Measurements from ENCODE around the gene EXOC4. TPM values are rescaled to one million over a fixed set of nuclear protein-coding genes. Genes with fewer than 3 reads are reported as not detected.

Gene EXOC4
- total and polyA plus RNA-seq, 2 donors (not counting 1 experiment from before 2014, with no cell fraction given): 79.6 to 158 TPM

DNA sequence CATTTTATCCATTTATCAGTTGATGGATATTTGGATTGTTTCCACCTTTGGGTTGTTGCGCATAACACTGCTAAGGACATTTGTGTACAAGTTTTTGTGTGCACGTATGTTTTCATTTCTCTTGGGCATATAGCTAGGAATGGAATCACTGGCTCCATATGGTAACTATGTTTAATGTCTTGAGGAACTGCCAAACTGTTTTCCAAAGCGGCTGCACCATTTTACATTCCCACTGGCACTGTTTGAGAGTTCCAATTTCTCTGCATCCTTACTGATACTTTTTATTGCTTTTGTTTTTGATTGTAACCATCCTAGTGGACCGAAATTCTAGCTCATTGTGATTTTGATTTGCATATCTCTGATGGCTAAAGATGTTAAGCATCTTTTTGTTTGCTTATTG, 118.7 kb downstream of the EXOC4 start:
- H3K27me3 ChIP-seq (ENCODE audit: control insufficient read depth, insufficient read depth, low read length): no peaks in the 10 kb centered on the region
- no peaks in the 10 kb centered on the region for H3K36me3 ChIP-seq (ENCODE audit: control insufficient read depth, insufficient read depth, low read length)
- TF ChIP-seq CTCF (conservative IDR thresholded peaks at IDR 0.05 in 1 of 2, IDR thresholded peaks at IDR 0.05 in 1 of 2; ENCODE audit: low read depth in 1 of 2, low read length in 2 of 2): no peak
- no peak for TF ChIP-seq EZH2 (IDR thresholded peaks at IDR 0.05; ENCODE audit: low read length, missing control alignments)
- no peak overlapping the region for H3K9ac ChIP-seq (ENCODE audit: insufficient read depth, low read length)
- no peak overlapping the region for H3K4me2 ChIP-seq (ENCODE audit: extremely low read depth, insufficient read depth, low read length)
- no peaks in the 10 kb centered on the region for H3K9me3 ChIP-seq (ENCODE audit: control insufficient read depth, insufficient read depth, low read depth, low read length)
- H3K79me2 ChIP-seq (ENCODE audit: control insufficient read depth, insufficient read depth, low read length): no peaks in the 10 kb centered on the region
- no peak for DNase-seq (ENCODE audit: low read depth in 2 of 2)
- no peaks in the 10 kb centered on the region for H4K20me1 ChIP-seq (ENCODE audit: control insufficient read depth, extremely low read depth, insufficient read depth, low read length)
- no peak overlapping the region for H3K27ac ChIP-seq (ENCODE audit: insufficient read depth, low read length)
- no peak overlapping the region for H3K4me3 ChIP-seq (replicated peaks in 1 of 4; ENCODE audit: control extremely low read depth in 1 of 4, insufficient read depth in 1 of 4, low read depth in 3 of 4, low read length in 4 of 4)
- H2AFZ ChIP-seq (ENCODE audit: low read length): no peak overlapping the region
- peaks cover 2% of the 10 kb centered on the region for H3K4me1 ChIP-seq (ENCODE audit: control insufficient read depth, extremely low read depth, insufficient read depth, low read length)

GRCh38 chr7:133372337-133372736, 119.5 kb downstream of the EXOC4 start:
- Histone ChIP-seq H3K79me2 (ENCODE audit: control insufficient read depth, insufficient read depth, low read length) (no peaks in the 10 kb centered on the region), H3K4me3 (replicated peaks in 1 of 4; ENCODE audit: control extremely low read depth in 1 of 4, insufficient read depth in 1 of 4, low read depth in 3 of 4, low read length in 4 of 4) (no peak overlapping the region), H3K9me3 (ENCODE audit: control insufficient read depth, insufficient read depth, low read depth, low read length) (no peaks in the 10 kb centered on the region), H4K20me1 (ENCODE audit: control insufficient read depth, extremely low read depth, insufficient read depth, low read length) (no peaks in the 10 kb centered on the region), H3K9ac (ENCODE audit: insufficient read depth, low read length) (no peak overlapping the region), H3K27ac (ENCODE audit: insufficient read depth, low read length) (no peak overlapping the region), H2AFZ (ENCODE audit: low read length) (no peak overlapping the region), H3K27me3 (ENCODE audit: control insufficient read depth, insufficient read depth, low read length) (no peaks in the 10 kb centered on the region), H3K4me2 (ENCODE audit: extremely low read depth, insufficient read depth, low read length) (no peak overlapping the region), H3K36me3 (ENCODE audit: control insufficient read depth, insufficient read depth, low read length) (no peaks in the 10 kb centered on the region), H3K4me1 (ENCODE audit: control insufficient read depth, extremely low read depth, insufficient read depth, low read length) (peaks cover 2% of the 10 kb centered on the region)
- DNase-seq (ENCODE audit: low read depth in 2 of 2): no peak
- TF ChIP-seq CTCF (conservative IDR thresholded peaks at IDR 0.05 in 1 of 2, IDR thresholded peaks at IDR 0.05 in 1 of 2; ENCODE audit: low read depth in 1 of 2, low read length in 2 of 2) (no peak), EZH2 (IDR thresholded peaks at IDR 0.05; ENCODE audit: low read length, missing control alignments) (no peak)

- no peak overlapping the region for H3K27ac ChIP-seq (ENCODE audit: insufficient read depth, low read length)
Observed at GRCh38 chr7:133376514-133376913, 123.6 kb downstream of the EXOC4 start.

More at GRCh38 chr7:133376514-133376913, 123.6 kb downstream of the EXOC4 start:
- H3K9ac ChIP-seq (ENCODE audit: insufficient read depth, low read length): no peak overlapping the region
- H3K36me3 ChIP-seq (ENCODE audit: control insufficient read depth, insufficient read depth, low read length): no peaks in the 10 kb centered on the region
- H3K4me1 ChIP-seq (ENCODE audit: control insufficient read depth, extremely low read depth, insufficient read depth, low read length): no peaks in the 10 kb centered on the region
- H3K79me2 ChIP-seq (ENCODE audit: control insufficient read depth, insufficient read depth, low read length): no peaks in the 10 kb centered on the region
- no peak overlapping the region for H3K4me2 ChIP-seq (ENCODE audit: extremely low read depth, insufficient read depth, low read length)
- no peaks in the 10 kb centered on the region for H4K20me1 ChIP-seq (ENCODE audit: control insufficient read depth, extremely low read depth, insufficient read depth, low read length)
- no peaks in the 10 kb centered on the region for H3K9me3 ChIP-seq (ENCODE audit: control insufficient read depth, insufficient read depth, low read depth, low read length)
- no peak overlapping the region for H2AFZ ChIP-seq (ENCODE audit: low read length)
- no peaks in the 10 kb centered on the region for H3K27me3 ChIP-seq (ENCODE audit: control insufficient read depth, insufficient read depth, low read length)
- no peak for DNase-seq (ENCODE audit: low read depth in 2 of 2)
- TF ChIP-seq EZH2 (IDR thresholded peaks at IDR 0.05; ENCODE audit: low read length, missing control alignments): no peak
- TF ChIP-seq CTCF (conservative IDR thresholded peaks at IDR 0.05 in 1 of 2, IDR thresholded peaks at IDR 0.05 in 1 of 2; ENCODE audit: low read depth in 1 of 2, low read length in 2 of 2): no peak
- no peak overlapping the region for H3K4me3 ChIP-seq (replicated peaks in 1 of 4; ENCODE audit: control extremely low read depth in 1 of 4, insufficient read depth in 1 of 4, low read depth in 3 of 4, low read length in 4 of 4)

Measured in fibroblast of lung (primary cell).